ENCODE results near the gene PTCH2.
A peak's percentile ranks its signal among the peaks of the same experiment; 100 is the strongest.
"Not testable (repeated sequence)": the region's sequence is repeated elsewhere in the genome, so short reads cannot be mapped to it uniquely, and the experiment has no call there.

PTCH2 gene

DNA sequence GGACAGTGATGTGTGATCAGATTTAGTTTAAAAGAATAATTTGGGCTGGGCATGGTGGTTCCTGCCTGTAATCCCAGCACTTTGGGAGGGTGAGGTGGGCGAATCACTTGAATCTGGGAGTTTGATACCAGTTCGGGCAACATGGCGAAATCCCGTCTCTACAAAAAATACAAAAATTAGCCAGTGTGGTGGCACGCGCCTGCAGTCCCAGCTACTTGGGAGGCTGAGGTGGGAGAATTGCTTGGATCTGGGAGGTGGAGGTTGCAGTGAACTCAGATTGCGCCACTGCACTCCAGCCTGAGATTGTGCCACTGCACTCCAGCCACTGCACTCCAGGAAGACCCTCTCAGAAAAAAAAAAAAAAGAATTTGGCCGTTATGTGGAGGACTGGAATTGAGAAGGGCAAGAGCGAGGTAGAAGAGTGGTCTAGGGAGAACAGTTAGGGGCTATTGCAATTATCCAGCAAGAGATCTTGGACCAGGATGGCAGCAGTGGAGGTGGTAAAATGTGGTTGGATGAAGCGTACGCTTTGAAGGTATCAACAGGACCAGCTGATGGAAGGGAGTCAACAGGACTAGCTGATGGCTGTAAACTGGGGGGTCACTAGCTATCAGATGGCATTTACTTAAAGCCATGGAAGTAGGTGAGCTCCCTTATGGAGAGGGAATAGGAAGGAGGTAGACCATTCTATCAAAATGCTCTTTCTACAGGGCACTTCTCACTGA lies 25.1 kb downstream of the PTCH2 start:
- no peak for DNase-seq

DNA sequence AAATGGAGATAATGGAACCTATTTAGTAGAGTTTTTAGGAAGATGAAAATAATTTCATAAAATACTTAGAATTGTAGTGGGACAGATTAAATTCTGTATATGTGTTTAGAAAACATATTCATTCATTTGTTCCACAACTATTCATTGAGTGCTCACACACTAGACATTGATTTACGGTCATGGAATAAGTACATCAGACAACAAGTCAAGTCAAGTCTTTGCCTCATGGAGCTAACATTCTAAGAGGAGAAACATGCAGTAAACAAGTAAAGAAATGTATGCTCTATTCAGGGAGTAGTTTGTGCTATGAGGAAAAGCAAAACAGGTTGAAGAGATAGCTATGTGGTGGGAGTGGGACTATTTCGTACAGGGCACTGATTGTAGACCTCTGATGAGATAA lies 25.7 kb downstream of the PTCH2 start:
- no peak for DNase-seq

DNA sequence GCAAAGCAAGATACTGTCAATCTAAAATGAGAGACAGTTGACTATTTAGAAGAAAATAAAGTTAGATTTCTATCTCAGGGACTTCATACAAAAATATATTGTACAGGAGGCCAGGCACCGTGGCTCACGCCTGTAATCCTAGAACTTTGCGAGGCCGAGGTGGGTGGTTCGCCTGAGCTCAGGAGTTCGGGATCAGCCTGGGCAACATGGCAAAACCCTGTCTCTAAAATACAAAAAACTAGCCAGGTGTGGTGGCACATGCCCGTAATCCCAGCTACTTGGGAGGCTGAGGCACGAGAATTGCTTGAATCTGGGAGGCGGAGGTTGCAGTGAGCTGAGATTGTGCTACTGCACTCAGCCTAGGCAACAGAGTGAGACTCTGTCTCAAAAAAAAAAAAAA lies 27.1 kb downstream of the PTCH2 start:
- DNase-seq = not testable (repeated sequence)

DNA sequence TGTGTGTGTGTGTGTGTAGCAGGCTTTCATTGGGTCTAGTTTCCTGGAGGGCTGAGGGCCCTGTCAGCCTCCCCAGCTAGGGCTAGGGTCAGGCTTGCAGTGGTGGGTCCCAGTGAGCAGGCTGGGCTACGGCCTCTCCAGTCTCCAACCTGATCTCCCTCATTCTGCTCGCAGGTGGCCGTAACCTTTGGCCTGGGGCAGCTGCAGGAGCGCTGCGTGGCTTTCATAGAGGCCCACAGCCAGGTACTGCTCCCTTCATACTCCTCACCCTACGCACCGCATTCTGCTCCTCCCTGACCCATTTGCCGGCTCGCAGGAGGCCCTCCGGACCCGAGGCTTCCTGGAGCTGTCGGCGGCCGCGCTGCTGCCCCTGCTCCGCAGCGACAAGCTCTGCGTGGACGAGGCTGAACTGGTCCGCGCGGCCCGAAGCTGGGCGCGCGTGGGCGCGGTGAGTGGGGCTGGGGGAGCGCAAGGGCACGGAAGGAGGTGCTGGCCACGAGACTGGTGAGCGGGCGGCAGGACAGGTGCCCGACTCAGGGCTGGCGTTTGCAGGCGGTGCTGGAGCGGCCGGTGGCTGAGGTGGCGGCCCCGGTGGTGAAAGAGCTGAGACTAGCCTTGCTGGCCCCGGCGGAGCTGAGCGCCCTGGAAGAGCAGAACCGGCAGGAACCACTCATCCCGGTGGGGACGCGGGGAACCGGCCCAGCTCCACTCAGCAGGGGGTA lies 30.1 kb downstream of the PTCH2 start:
- no peak for DNase-seq

DNA sequence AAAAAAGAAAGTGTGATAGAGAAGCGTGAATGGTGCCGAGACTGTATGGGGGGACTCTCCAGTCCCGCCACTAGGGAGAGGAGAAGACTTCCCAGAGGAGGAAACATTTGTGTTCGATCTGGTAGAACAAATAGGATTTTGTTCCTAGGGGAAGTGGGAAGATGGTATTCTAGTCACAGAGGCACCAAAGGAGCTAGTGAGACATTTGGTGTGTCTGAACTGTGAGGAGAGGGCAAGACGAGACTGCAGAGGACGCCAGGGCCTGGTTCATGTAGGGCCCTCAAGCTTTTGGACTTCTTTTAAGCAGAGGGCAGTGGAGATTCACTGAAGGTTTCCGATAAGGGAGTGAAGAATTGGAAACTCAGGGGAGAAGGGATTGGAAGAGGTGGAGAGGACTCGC lies 31.8 kb downstream of the PTCH2 start:
- DNase-seq = no peak

DNA sequence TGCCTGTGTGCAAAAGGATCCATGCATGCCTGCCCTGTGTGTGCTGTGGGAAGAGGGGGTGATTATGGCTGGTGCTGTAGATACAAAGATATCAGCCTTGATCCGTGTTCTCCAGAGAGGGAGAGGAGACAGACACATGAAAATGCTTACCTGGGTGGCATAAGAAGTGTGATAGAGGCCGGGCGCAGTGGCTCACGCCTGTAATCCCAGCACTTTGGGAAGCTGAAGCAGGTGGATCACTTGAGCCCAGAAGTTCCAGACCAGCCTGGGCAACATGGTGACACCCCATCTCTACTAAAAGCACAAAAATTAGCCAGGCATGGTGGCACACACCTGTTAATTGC lies 32.3 kb downstream of the PTCH2 start:
- not testable (repeated sequence) for DNase-seq

DNA sequence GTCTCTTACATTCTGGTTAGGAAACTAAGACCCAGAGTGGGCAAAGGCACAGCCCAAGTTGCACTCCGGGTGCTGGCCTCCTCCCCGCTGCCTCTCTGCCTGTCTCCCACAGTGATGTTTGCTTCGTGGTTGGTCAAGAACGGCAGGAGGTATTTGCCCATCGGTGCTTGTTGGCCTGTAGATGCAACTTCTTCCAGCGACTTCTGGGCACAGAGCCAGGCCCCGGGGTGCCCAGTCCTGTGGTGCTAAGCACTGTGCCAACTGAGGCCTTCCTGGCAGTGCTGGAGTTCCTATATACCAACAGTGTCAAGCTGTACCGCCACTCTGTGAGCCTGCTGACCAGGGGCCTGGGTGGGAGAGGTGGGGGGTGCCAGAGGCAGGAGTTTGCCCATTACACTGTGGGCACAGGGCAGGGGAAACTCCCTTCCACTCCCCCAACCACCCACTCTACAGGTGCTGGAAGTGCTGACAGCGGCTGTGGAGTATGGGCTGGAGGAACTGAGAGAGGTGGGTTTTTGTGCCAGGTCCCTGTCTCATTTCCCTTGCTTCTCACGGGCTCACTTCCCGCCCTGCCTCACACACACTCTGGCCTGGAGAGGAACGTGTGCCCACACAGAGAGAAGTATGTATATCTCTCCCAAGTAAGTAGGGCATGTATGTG lies 32.8 kb downstream of the PTCH2 start:
- no peak for DNase-seq

DNA sequence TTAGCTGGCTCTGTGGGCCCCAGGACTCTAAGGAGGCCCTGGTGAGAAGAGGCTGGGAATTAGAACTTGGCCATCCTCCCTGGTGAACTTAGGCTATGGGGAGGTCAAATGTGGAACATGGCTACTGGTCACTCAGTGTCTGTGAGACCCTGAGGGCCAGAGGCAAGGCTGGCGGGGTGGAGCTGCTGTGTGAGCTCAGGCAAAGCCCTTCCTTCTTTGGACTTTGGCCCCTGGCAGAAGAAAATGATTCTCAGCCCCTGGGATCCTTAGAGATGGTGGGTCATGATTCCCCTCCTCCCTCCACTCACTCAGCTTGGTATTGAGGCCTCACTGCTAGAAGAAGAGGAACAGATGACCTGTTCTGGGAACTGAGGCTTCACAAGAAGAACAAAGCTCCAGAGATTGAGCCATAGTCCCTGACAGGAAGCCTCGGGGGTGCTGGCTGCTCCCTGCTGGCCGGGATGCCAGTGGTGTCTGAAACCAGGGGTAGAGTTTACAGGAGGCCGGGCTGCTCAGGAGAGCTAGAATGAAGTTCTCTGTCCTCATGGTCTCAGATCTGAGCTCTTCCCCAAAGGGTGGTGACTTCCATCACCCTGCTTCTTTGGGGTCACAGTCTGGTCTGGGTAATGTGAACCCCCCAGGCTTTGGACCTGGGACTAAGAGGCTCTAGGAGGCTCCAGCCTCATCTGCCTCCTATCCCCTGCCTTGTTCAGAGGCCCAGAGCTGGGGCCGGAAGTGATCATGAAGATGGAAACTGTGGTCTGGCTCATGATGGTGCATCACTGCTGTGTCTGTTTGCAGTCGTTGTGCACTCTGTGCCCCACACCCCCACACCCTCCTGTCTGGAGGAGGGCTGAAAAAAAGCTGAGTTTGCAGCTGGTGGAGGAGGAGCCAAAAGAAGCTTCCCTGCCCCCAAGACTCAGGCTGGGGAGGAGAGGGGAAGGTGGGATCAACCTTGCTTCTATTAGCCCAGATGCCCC lies 33.8 kb downstream of the PTCH2 start:
- no peak for DNase-seq

DNA sequence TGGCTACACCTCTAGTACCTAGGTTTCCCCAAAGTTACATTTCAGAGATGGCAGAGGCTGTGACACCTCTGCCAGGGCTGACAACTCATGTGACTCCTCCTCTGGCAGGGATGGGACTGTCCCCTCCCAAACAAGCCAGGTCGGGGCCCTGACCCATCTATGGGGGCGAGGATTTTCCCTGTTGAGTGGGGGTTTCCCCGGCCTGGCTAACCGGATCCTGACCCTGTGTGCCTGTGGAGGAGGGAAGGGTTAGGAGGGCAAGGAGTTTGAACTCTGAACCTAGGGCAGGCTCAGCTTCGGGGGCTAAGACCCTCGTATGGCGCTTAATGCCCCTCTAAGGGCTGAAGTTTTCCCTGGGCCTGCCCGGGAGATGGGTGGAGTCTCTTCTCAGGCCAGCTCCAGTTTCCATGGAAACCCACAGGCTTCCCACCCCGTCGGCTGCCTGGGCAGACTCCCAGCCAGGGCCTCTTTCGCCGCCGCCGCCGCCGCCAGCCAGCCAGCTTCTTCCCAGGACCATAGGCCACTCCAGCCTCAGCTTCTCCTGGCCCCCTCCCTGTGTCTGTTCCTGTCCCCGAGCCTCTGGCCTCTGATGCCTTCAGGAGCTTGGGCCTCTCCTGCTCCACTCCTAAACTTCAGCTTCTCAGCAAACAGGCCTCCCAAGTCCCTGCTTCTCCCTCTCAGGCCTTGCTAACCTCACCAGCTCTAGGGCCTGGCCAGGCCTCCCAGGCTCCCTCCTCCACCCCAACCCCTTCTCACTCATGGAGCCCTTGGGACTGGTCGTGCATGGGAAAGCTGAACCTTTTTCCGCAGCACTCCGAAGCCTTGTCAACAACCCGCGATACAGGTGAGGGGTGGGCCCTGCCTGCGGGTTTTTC lies 34.8 kb downstream of the PTCH2 start, which contains the start of gene BTBD19:
Gene BTBD19 (plus strand): TSS at position 461 of the 875 bp plus-strand sequence. CDS start 298 bp downstream, at position 759.
- no peak for DNase-seq

DNA sequence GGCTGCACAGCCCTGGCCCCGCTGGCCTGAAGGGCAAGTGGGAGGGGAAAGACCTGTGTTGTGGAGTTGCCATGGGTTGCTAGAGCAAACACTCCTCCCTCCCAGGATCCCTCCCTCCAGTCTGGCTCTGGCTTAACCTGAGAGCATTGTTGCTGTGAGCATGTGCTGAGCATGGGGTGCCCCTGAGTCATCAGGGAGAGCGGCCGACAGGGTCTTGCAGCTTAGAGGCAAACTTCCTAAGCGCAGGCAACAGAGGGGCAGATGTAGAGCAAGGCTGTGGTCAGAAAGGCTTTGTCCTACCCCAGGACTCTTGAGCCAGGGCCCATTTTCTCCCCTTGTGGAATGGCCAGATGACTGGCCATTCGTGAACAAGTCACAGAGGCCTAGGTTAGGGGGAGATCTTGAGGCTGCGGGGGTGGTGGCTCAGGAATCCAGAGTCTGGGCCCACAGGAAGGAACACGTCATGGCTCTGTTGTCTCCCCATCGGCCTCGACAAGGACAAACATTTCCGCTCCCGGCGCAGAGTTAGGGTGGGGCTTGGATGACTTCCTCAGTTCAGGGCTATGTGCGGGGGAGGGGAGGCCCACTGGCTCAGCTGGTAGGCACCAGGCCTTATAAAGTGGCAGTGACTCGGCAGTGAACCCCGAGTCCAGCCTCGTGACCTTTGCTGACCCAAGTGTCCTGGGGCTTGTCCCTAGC lies 35.5 kb downstream of the PTCH2 start:
- no peak for DNase-seq

DNA sequence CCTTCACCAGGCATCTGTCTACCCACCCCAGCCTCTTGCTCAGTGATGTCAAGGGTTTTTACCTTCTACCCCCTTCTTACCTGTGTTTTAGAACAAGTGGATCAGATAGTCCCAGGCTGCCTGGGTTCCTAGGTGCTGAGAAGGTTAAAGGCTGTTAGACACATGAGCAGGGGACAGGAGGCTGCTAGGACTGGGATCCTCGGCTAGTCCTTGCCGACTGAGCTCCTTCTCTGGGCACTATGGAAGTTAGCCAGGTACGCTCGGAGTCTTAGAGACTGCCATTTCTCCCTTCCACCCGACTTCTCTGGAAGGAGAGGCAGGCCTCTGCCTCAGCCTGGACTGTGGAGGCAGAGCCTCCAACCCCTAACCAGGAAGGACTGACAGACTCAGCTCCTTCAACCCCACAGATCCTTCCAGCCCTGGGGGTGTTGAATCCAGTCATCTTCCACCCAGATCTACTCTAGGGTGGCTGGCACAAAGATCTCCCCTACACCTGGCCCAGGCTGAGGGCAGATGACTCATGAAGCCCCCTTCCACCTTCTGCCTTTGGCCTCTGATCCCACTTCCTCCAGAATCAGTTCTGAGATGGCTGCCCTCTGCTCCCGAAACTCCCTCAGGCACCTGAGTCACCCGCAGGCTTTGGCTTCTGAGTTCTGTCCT lies 36.2 kb downstream of the PTCH2 start, which contains the start of gene DYNLT4:
Gene DYNLT4 (minus strand): TSS at position 648 of the 660 bp plus-strand sequence. CDS start 683 bp downstream, outside the sequence.
- no peak for DNase-seq

DNA sequence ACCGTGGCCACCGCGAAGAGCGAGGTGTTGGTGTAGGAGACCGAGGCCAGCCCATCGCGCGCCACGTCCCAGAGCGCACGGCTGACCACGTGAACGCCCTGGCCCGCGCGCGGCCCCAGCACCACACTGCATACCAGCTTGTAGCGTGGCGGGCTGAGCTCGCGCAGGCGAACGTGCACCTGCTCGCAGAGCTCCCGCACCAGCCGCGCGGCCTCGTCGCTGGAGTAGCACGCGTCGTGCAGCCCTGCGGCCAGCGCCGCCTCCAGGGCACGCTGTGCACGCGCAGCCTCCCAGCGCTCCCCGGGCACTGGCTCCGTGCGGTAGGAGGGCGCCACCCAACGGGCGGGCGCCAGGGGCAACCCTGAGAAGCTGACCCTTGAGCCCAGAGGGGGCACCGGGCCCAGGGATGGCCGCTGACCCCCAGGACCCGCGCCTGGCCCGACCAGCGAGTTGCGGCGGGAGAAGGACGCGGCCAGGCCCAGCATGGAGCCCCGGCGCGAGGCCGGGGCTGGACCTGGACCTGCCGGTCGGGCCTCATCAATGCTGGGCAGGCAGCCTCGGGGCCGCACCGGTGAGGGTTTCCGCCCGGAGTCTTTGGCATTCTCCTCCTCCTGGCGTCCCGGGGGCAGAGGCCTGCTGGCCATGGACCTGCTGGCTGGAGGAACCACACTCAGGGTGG lies 36.9 kb downstream of the PTCH2 start:
- no peak for DNase-seq

DNA sequence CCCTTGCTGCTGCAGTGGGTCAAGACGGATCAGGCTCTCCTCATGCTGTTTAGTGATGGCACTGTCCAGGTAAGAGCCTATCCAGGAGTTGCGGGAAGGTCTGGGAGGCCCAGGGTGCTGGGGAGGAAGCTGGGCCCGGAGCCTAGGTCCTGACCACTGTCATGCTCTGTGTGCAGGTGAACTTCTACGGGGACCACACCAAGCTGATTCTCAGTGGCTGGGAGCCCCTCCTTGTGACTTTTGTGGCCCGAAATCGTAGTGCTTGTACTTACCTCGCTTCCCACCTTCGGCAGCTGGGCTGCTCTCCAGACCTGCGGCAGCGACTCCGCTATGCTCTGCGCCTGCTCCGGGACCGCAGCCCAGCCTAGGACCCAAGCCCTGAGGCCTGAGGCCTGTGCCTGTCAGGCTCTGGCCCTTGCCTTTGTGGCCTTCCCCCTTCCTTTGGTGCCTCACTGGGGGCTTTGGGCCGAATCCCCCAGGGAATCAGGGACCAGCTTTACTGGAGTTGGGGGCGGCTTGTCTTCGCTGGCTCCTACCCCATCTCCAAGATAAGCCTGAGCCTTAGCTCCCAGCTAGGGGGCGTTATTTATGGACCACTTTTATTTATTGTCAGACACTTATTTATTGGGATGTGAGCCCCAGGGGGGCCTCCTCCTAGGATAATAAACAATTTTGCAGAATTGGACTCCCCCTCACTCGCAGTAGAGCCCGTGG lies 37.6 kb downstream of the PTCH2 start:
- no peak for DNase-seq

DNA sequence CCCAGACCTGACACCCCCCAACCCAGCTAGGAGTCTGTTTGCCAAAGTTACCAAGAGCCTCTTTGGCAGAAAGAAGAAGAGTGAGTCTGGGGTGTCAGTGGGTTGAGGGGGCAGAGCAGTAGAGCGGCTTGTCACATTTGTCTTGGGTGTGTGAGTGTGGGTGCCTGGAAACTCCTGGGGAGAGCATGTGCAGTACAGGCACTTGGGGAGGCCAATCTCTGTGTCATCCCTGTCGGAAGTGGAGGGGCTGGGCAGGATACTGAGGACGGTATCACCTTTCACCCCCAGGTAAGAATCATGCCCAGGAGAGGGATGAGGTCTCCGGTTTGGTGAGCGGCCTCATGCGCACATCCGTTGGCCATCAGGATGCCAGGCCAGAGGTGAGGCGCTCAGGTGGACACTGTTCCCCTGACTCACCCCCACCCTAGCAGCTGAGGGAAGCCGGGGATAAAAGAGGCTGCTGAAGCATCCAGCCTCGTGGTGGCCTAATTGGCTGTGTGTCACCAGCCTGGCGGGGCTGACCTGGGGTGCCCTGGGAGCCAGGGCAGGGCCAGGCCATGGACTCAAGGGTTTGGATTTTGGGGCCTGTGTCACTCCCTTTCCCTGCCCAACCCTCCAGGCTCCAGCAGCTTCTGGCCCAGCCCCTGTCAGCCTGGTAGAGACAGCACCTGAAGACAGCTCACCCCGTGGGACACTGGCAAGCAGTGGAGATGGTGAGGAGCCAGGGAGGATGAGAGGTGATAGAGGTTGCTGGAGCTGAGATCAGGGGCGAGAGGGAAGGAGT lies 39.5 kb downstream of the PTCH2 start:
- DNase-seq = no peak

DNA sequence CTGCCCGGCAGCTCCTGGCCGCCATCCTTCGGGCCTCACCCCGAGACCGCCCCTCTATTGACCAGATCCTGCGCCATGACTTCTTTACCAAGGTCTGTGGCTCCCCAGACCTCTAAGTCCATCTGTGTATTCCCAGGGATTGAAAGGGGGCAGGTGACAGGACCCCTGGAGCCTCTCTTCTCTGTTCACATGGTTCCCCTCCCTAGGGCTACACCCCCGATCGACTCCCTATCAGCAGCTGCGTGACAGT lies 40.1 kb downstream of the PTCH2 start:
- no peak for DNase-seq

DNA sequence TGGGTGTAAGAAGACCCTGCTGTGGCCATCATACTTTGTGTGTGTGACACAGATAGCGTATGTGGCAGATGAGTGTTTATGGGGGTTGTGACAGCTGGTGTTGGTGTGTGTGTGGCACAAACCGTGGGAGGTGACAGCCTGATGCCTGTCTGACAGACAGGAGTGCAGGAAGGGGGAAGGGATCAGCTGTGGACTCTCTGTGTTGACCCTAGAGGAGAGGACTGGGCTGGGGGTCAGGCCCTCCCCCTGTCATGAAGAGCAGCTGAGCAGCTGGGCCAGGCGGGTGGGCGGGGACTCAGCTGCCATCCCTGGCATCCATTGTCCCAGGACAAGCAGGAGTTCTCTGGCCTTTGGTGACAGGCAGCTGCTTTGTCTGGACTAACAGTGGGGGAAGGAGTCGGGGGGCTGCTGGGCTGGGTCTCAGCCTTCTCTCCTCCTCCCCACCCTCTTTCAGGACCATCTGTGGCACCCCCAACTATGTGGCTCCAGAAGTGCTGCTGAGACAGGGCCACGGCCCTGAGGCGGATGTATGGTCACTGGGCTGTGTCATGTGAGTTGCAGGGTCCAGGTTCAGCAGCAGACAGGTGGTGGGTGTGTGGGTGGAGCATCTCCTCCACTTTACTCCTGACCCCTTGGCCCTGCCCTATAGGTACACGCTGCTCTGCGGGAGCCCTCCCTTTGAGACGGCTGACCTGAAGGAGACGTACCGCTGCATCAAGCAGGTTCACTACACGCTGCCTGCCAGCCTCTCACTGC lies 40.6 kb downstream of the PTCH2 start:
- peak; percentile 47 for DNase-seq

DNA sequence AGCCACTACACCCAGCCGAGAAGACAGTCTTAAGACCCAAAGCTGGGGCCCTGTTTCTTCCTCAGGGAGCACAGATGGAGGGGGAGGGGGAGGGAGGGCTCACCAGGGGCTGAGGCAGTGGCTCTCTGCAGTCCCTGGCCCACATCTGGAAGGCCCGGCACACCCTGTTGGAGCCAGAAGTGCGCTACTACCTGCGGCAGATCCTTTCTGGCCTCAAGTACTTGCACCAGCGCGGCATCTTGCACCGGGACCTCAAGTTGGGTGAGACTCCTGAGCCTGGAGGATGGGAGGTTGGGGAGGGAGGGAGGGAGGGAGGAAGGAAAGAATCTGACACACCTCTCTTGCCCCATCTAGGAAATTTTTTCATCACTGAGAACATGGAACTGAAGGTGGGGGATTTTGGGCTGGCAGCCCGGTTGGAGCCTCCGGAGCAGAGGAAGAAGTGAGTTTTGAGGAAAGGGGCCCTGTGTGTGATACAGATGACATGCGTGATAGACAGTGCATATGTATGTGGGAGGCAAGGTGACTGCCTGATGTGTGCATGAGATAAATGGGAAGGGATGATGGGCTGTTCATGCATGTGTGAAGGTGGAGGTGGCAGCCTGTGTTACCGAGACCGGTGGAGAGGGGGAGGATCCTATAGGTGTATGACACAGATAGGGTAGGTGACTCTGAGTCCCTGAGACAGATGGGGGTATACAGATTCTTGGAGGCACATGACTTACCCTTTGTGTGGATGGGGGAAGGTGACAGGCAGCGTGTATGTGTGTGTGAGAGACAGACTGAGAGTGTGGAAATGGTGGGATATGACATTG lies 41.4 kb downstream of the PTCH2 start:
- DNase-seq = peak; percentile 66
